ENCODE data around the gene E2F6.

Gene E2F6

GRCh38 chr2:11457935-11458334, 8.0 kb downstream of the E2F6 start:
- Mint-ChIP-seq H3K4me1 (peaks cover 27% of the 10 kb centered on the region), H3K27me3 (no peaks in the 10 kb centered on the region)
- DNase-seq = no peak

DNA sequence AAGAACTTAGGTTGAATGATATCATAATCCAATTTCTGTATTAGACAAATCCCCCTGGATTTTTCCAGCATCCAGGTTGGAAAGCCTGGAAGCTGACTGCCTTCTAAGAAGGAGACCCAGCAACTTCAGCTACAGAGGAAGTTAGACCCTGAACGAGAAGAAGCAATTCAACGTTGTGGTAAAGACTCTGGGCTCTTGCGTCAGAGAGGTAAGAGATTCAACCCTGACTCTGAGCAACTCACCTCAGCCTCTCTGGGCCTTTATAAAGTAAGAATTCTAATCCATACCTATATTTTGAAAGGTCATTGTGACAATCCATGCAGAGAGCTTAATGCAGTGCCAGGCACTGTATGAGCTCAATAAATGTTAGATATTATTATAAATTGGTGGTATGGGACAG, 9.7 kb downstream of the E2F6 start:
- CTCF ChIA-PET = interaction anchor here (1.2 kb wide), 2 partner anchors 21 to 323 kb away, joined by 3 to 5 read pairs; a partner anchor contains a TSS
- Mint-ChIP-seq H3K4me3 (no peak overlapping the region), H3K36me3 (peaks cover 8% of the 10 kb centered on the region), H3K9me3 (no peaks in the 10 kb centered on the region), H3K27me3 (no peaks in the 10 kb centered on the region), H3K27ac (no peak overlapping the region), H3K4me1 (peaks cover 20% of the 10 kb centered on the region)
- DNase-seq = no peak

More at GRCh38 chr2:11457935-11458334, 8.0 kb downstream of the E2F6 start:
- H3K27ac Mint-ChIP-seq = no peak overlapping the region
- H3K4me3 Mint-ChIP-seq = no peak overlapping the region
- H3K36me3 Mint-ChIP-seq = peaks cover 6% of the 10 kb centered on the region
- CTCF ChIA-PET = interaction anchor here (1.0 to 1.7 kb wide), 4 partner anchors 9 to 325 kb away, joined by 3 to 8 read pairs (median 5); a partner anchor contains a TSS
- H3K9me3 Mint-ChIP-seq = no peaks in the 10 kb centered on the region

DNA sequence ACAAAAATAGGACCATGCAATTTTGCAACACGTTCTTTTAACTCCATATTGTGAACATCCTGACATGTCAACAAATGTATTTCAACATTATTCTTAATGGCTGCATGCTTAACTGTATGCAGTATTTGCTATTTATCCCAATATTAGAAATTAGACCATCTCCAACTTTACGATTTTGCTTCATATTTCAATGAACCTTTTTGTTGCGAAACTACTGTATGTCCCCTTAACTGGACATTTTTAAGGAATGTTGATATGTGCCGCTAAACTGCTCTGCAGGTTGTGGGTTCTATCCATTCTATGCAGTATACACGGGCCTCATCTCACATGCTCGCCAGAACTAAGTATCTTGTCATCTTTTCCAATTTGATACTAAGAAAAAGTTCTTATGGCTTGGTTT, 11.1 kb downstream of the E2F6 start:
- Mint-ChIP-seq H3K27ac (no peak overlapping the region), H3K27me3 (no peaks in the 10 kb centered on the region), H3K9me3 (no peaks in the 10 kb centered on the region), H3K4me1 (peaks cover 20% of the 10 kb centered on the region), H3K4me3 (no peak overlapping the region), H3K36me3 (peaks cover 12% of the 10 kb centered on the region)
- CTCF ChIA-PET = no interaction called here
- no peak for DNase-seq

GRCh38 chr2:11450791-11451190, 15.2 kb downstream of the E2F6 start:
- Mint-ChIP-seq H3K9me3 (no peaks in the 10 kb centered on the region), H3K4me3 (no peak overlapping the region), H3K27ac (no peak overlapping the region), H3K4me1 (peaks cover 3% of the 10 kb centered on the region), H3K36me3 (peaks cover 20% of the 10 kb centered on the region), H3K27me3 (no peaks in the 10 kb centered on the region)
- DNase-seq = no peak
- CTCF ChIA-PET = interaction anchor here (0.7 to 5.8 kb wide), 3 partner anchors 29 to 318 kb away, joined by 3 to 55 read pairs (median 4); a partner anchor contains a TSS

DNA sequence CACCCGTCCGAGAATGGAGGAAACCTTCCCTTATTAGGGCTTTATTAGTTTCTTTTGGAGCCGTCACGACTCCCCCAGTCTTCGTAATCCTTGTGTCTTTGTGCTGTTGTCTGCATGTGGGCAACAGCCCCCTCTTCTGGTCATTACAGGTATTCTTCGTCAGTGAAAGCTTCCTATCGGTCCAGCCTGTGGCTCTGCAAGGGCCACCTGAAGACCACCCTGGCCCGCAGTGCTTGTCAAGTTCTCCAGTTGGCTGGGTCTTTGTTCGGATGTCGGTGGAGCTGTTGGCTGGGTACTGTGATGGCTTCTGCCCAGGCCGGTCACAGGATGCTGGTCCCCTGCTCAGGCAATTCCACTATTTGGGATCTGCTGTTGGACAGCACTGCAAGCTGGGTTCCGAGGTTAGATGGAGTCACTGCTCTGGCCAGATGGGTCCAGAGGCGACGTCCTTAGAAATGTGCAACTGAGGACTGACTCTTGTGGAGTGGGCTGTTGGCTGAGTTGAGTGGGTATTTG, 19.2 kb downstream of the E2F6 start:
- Mint-ChIP-seq H3K9me3 (peaks cover 11% of the 10 kb centered on the region), H3K27me3 (no peaks in the 10 kb centered on the region), H3K36me3 (peaks cover 32% of the 10 kb centered on the region), H3K4me1 (no peaks in the 10 kb centered on the region), H3K27ac (no peak overlapping the region), H3K4me3 (no peak overlapping the region)
- CTCF ChIA-PET = interaction anchor here (0.5 to 5.8 kb wide), 10 partner anchors 12 to 614 kb away, joined by 3 to 55 read pairs (median 3); a partner anchor contains a TSS
- DNase-seq = peak; percentile 62

- CTCF ChIA-PET = interaction anchor here (2.3 kb wide), 1 partner anchor 312 kb away, joined by 13 read pairs; a partner anchor contains a TSS
- H3K36me3 Mint-ChIP-seq = peaks cover 32% of the 10 kb centered on the region
Observed at GRCh38 chr2:11444737-11445136, 21.2 kb downstream of the E2F6 start.

DNA sequence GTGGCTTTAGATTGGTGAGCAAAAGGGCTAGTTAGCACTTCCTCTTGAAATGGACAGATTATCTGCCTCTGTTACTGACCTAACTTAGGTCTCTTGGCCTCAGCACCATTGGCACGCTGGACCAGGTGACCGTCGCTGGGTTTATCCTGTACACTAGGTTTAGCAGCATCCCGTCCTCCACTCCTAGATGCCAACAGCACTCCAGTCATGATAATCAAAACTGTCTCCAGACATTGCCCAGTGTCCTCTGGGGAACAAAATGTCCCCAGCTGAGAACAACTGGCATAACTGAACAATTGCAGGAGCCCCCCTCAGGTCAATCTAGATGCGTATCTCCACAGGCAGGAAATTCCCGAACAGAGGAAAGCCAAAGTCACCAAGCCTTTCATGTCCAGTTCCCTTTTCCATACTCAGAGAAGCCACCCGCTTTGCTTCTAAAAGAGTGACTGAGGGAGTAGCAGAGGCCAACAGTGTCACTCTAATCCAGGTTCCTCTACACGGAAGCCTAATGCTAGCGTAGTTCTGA, 27.3 kb downstream of the E2F6 start:
- peaks cover 16% of the 10 kb centered on the region for H3K36me3 Mint-ChIP-seq
- no peaks in the 10 kb centered on the region for H3K4me1 Mint-ChIP-seq
- CTCF ChIA-PET = no interaction called here
- peaks cover 14% of the 10 kb centered on the region for H3K9me3 Mint-ChIP-seq
- no peak overlapping the region for H3K4me3 Mint-ChIP-seq
- no peak overlapping the region for H3K27ac Mint-ChIP-seq
- no peak for DNase-seq
- no peaks in the 10 kb centered on the region for H3K27me3 Mint-ChIP-seq

More at GRCh38 chr2:11444737-11445136, 21.2 kb downstream of the E2F6 start:
- Mint-ChIP-seq H3K27me3 (no peaks in the 10 kb centered on the region), H3K27ac (no peak overlapping the region), H3K9me3 (peaks cover 14% of the 10 kb centered on the region), H3K4me3 (no peak overlapping the region), H3K4me1 (no peaks in the 10 kb centered on the region)
- no peak for DNase-seq

DNA sequence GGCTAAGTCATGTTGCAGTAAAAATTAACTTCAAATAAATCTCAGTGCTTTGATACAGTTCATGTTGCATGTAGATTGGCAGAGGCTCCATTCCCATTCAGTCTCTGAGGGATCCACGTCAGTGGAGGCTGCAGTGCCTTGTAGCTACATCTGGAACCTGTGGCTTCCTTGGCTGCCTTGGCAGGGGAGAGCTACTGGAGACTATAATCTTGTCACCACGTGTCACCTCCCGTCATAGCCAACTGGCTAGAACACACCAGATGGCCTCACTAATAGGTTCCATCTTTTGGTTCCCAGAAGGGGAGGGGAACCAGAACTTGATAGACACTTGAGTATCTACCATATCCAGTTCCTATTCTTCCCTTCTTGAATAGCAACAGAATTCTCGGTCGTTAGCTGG, 28.4 kb downstream of the E2F6 start:
- Mint-ChIP-seq H3K4me1 (no peaks in the 10 kb centered on the region), H3K36me3 (peaks cover 8% of the 10 kb centered on the region), H3K27ac (no peak overlapping the region), H3K9me3 (peaks cover 8% of the 10 kb centered on the region), H3K4me3 (no peak overlapping the region), H3K27me3 (no peaks in the 10 kb centered on the region)
- CTCF ChIA-PET = no interaction called here
- DNase-seq = no peak

GRCh38 chr2:11435036-11435435, 30.9 kb downstream of the E2F6 start:
- Mint-ChIP-seq H3K27me3 (no peaks in the 10 kb centered on the region), H3K4me3 (no peak overlapping the region), H3K27ac (no peak overlapping the region), H3K9me3 (no peaks in the 10 kb centered on the region), H3K4me1 (no peaks in the 10 kb centered on the region), H3K36me3 (no peaks in the 10 kb centered on the region)
- CTCF ChIA-PET = no interaction called here
- DNase-seq = no peak

DNA sequence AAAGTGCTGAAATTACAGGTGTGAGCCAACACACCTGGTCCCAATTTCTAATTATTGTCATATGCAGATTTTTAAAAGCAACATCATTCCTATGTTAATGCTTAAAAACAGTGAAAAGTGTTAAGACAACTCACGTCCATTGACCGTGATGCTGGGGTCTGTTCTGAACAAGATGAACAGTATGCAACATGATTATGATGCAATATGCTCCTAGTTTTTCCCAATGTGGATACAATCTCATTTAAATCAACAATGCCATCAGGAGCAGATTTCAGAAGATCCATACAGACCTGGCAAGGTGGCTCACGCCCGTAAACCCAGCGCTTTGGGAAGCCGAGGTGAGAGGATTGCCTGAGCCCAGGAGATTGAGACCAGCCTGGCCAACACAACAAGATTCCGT, 31.5 kb downstream of the E2F6 start:
- no peak for DNase-seq
- Mint-ChIP-seq H3K4me3 (no peak overlapping the region), H3K27me3 (no peaks in the 10 kb centered on the region), H3K36me3 (no peaks in the 10 kb centered on the region), H3K4me1 (no peaks in the 10 kb centered on the region), H3K27ac (no peak overlapping the region), H3K9me3 (no peaks in the 10 kb centered on the region)
- CTCF ChIA-PET = no interaction called here

- CTCF ChIA-PET = no interaction called here
Observed at GRCh38 chr2:11433822-11434221, 32.1 kb downstream of the E2F6 start.

GRCh38 chr2:11430729-11431128, 35.2 kb downstream of the E2F6 start:
- H3K9me3 Mint-ChIP-seq = no peaks in the 10 kb centered on the region

More at GRCh38 chr2:11433822-11434221, 32.1 kb downstream of the E2F6 start:
- Mint-ChIP-seq H3K4me1 (no peaks in the 10 kb centered on the region), H3K4me3 (no peak overlapping the region), H3K27ac (no peak overlapping the region), H3K27me3 (no peaks in the 10 kb centered on the region), H3K9me3 (no peaks in the 10 kb centered on the region), H3K36me3 (no peaks in the 10 kb centered on the region)
- DNase-seq = no peak

DNA sequence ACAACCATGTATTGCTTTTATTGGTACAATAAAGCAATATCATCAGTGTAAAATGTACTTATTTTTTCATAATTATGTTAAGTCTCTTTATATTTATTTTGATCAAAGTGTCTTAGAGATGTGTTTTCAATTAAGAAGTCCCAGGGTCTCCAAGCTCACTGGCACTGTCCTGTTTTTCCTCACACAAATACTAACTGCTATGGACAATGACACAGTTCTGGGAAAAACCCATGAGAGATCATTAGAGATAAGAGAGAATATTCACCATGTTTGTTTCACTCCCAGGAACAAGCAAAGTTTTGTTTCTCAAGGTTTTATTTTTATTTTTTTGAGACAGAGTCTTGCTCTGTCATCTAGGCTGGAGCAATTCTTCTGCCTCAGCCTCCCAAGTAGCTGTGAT, 38.7 kb downstream of the E2F6 start:
- CTCF ChIA-PET = no interaction called here
- no peak overlapping the region for H3K27ac Mint-ChIP-seq

More at GRCh38 chr2:11430729-11431128, 35.2 kb downstream of the E2F6 start:
- CTCF ChIA-PET = interaction anchor here (0.5 kb wide), 1 partner anchor 214 kb away, joined by 3 read pairs; no protein-coding TSS in a partner anchor
- no peaks in the 10 kb centered on the region for H3K4me1 Mint-ChIP-seq
- no peaks in the 10 kb centered on the region for H3K36me3 Mint-ChIP-seq
- DNase-seq = no peak
- H3K4me3 Mint-ChIP-seq = no peak overlapping the region
- H3K27ac Mint-ChIP-seq = no peak overlapping the region
- H3K27me3 Mint-ChIP-seq = no peaks in the 10 kb centered on the region

DNA sequence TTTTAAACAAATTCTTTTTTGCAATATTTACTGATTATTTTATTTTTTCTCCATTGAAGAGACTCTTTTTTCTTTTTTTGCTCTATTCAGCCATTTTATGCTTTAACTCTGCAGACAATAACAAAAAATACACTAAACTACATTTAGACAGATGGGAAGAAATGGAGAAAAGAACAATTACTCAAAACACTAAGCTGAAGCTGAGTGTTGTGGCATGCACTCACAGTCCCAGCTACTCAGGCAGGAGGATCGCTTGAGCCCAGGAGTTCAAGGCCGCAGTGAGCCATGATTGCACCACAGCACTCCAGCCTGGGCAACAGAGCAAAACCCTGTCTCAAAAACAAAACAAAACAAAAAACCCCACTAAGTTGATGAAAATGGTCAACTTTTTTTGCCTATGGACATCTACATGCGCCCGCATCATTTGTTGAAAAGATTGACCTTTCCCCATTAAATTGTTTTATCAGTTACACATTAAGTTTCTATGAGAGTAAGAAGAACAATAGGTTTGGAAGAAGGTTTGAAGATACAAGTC, 43.0 kb downstream of the E2F6 start:
- no peak for DNase-seq
- Mint-ChIP-seq H3K27ac (no peak overlapping the region), H3K27me3 (no peaks in the 10 kb centered on the region), H3K36me3 (peaks cover 1% of the 10 kb centered on the region), H3K4me3 (no peak overlapping the region), H3K4me1 (no peaks in the 10 kb centered on the region), H3K9me3 (peaks cover 5% of the 10 kb centered on the region)
- CTCF ChIA-PET = no interaction called here

More for the DNA sequence above, 38.7 kb downstream of the E2F6 start:
- DNase-seq = no peak
- H3K4me3 Mint-ChIP-seq = no peak overlapping the region
- H3K27me3 Mint-ChIP-seq = no peaks in the 10 kb centered on the region
- H3K9me3 Mint-ChIP-seq = no peaks in the 10 kb centered on the region
- no peaks in the 10 kb centered on the region for H3K36me3 Mint-ChIP-seq
- no peaks in the 10 kb centered on the region for H3K4me1 Mint-ChIP-seq

- H3K4me1 Mint-ChIP-seq = no peaks in the 10 kb centered on the region
- H3K36me3 Mint-ChIP-seq = peaks cover 2% of the 10 kb centered on the region
- no peak for DNase-seq
- CTCF ChIA-PET = no interaction called here
- H3K27ac Mint-ChIP-seq = no peak overlapping the region
- peaks cover 8% of the 10 kb centered on the region for H3K9me3 Mint-ChIP-seq
- no peaks in the 10 kb centered on the region for H3K27me3 Mint-ChIP-seq
- no peak overlapping the region for H3K4me3 Mint-ChIP-seq
Observed at GRCh38 chr2:11422491-11422865, 43.5 kb downstream of the E2F6 start.

All from activated naive CD4-positive, alpha-beta T cell treated with anti-CD3 and anti-CD28 coated beads, Interleukin-2, amount 10 ng/mL, durations not matched to agents 7 days and 5 days (primary cell).